Lower leg skin (tissue), 3 donors: ENCODE results near the gene RAB3GAP1.

ENCODE experiments used
- CTCF ChIP-seq, 3 donors: fragments of 450-650 bp; IDR thresholded peaks; one replicate each; pipeline ENCODE4 v1.5.1; 2016; ENCODE audit warnings: antibody characterized with exemption in 3 of 3, mild to moderate bottlenecking in 3 of 3, moderate library complexity in 2 of 3
- POLR2A ChIP-seq, 2 donors: fragments of 450-650 bp; IDR thresholded peaks; one replicate each; pipeline ENCODE4 v1.6.1; 2016 to 2017; ENCODE audit warnings: antibody characterized with exemption in 2 of 2, mild to moderate bottlenecking in 1 of 2, moderate library complexity in 1 of 2

- TF ChIP-seq POLR2A (IDR thresholded peaks at IDR 0.05) (no peak), CTCF (IDR thresholded peaks at IDR 0.05) (no peak)
Observed at GRCh38 chr2:135002836-135003235, 49.3 kb upstream of the RAB3GAP1 start.
